CD4-positive, alpha-beta T cell (primary cell): ENCODE measurements around the gene ATP1B4. TPM values are rescaled to one million over a fixed set of nuclear protein-coding genes. Genes with fewer than 3 reads are reported as not detected.

Experiments
- ATAC-seq: fragments of 200-7000 bp; cut with Tn5 transposase; one replicate; pipeline ENCODE4 v1.10.0; 2022; ENCODE audit warnings: mild to moderate bottlenecking; ENCODE audit not compliant: poor library complexity
- CTCF ChIA-PET: fragments of 350-600 bp; sonication (Branson Sonifier 250); formaldehyde crosslinking; loops from one replicate; lab custom pipeline; 2021; ENCODE audit warnings: antibody characterized with exemption, inconsistent platforms; lab: Charles Lee
- POLR2A ChIA-PET: fragments of 350-600 bp; sonication (Branson Sonifier 250); formaldehyde crosslinking; loops from one replicate; lab custom pipeline; 2021; ENCODE audit warnings: antibody characterized with exemption, inconsistent platforms; lab: Charles Lee
- DNase-seq, 14 experiments: peaks; one replicate each; pipeline ENCODE4 v3.0.0-alpha.2; 2013 to 2020; ENCODE audit warnings: mixed read lengths in 2 of 14
- H3K27ac ChIP-seq, 2 donors: one replicate each; pipeline versions ENCODE4 v1.5.1 to v1.7.0; 2013; ENCODE audit warnings: low read length in 2 of 2, low read depth in 1 of 2, mild to moderate bottlenecking in 1 of 2
- H3K27me3 ChIP-seq, 2 experiments: 1 replicate in 1 of 2; 2 replicates in 1 of 2; pipeline versions ENCODE4 v1.6.1 to v1.7.0; 2013; ENCODE audit warnings: low read length in 2 of 2, control low read depth in 1 of 2, mild to moderate bottlenecking in 1 of 2, moderate library complexity in 1 of 2; ENCODE audit not compliant: insufficient read depth in 2 of 2, control insufficient read depth in 1 of 2
- H3K36me3 ChIP-seq: one replicate; pipeline ENCODE4 v1.6.1; 2013; ENCODE audit warnings: low read length, control low read depth; ENCODE audit not compliant: insufficient read depth
- H3K4me1 ChIP-seq: one replicate; pipeline ENCODE4 v1.6.1; 2013; ENCODE audit warnings: low read length, control low read depth; ENCODE audit not compliant: insufficient read depth
- H3K4me3 ChIP-seq: one replicate; pipeline ENCODE4 v1.5.1; 2013; ENCODE audit warnings: mild to moderate bottlenecking, low read length, moderate library complexity
- H3K9me3 ChIP-seq, 2 experiments: 1 replicate in 1 of 2; 2 replicates in 1 of 2; pipeline versions ENCODE4 v1.6.1 to v1.7.0; 2013; ENCODE audit warnings: low read length in 2 of 2, mild to moderate bottlenecking in 2 of 2, control low read depth in 1 of 2, moderate library complexity in 1 of 2; ENCODE audit not compliant: control insufficient read depth in 1 of 2, insufficient read depth in 1 of 2
- H3K27ac Mint-ChIP-seq: one replicate; pipeline ENCODE4 v1.8.0; 2020; ENCODE audit warnings: mixed read lengths
- H3K27me3 Mint-ChIP-seq: one replicate; pipeline ENCODE4 v1.8.0; 2021; ENCODE audit warnings: mixed read lengths
- H3K36me3 Mint-ChIP-seq: one replicate; pipeline ENCODE4 v1.8.0; 2021; ENCODE audit warnings: low read depth, mixed read lengths
- H3K4me1 Mint-ChIP-seq: one replicate; pipeline ENCODE4 v1.8.0; 2021; ENCODE audit warnings: low read depth, mixed read lengths
- H3K4me3 Mint-ChIP-seq: one replicate; pipeline ENCODE4 v1.8.0; 2020; ENCODE audit warnings: mild to moderate bottlenecking, mixed read lengths
- H3K9me3 Mint-ChIP-seq: one replicate; pipeline ENCODE4 v1.8.0; 2020; ENCODE audit warnings: mixed read lengths
- intact Hi-C, 2 experiments: fragments of 100-400 bp; cut with DNase I in 1 of 2; cut with micrococcal nuclease in 1 of 2; formaldehyde crosslinking; loops; one replicate each; pipeline versions ENCODE4 v1.15.1 to v1.9.0; 2023 to 2025; cut with DNase I, micrococcal nuclease
- total RNA-seq, 174 experiments: library from RNA in 2 of 174; stranded (reverse) in 2 of 174; gene quantifications; one replicate each; pipeline ENCODE4 v1.2.3 and lab custom pipeline; 2021 to 2026
- TF ChIP-seq, protein P1 (sequence below): fragments of 200-600 bp; IDR thresholded peaks from one replicate; pipeline ENCODE4 v1.8.0; 2022; ENCODE audit warnings: antibody characterized with exemption, mild to moderate bottlenecking

Gene ATP1B4
- total RNA-seq, 2 experiments from 2014 or later, result not detected

DNA sequence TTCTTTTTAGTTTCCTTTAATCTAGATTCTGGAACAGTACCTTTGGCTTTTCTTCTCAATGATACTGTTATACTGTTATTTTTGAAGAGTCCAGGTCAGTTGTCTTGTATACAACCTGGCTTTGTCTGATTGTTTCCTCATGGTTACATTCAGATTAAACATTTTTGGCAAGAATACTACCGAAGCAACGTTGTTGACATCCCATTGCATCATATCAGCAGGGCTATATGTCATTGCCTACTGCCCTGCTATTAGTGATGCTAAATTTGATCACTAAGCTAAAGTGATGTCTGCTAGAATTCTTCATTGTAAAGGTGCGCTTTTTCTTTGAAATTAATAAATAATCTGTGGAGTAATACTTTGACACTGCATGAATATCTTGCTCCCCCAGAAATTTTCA, 5.8 kb upstream of the ATP1B4 start:
- no peaks in the 10 kb centered on the region for H3K9me3 Mint-ChIP-seq
- TF ChIP-seq, protein P1, sequence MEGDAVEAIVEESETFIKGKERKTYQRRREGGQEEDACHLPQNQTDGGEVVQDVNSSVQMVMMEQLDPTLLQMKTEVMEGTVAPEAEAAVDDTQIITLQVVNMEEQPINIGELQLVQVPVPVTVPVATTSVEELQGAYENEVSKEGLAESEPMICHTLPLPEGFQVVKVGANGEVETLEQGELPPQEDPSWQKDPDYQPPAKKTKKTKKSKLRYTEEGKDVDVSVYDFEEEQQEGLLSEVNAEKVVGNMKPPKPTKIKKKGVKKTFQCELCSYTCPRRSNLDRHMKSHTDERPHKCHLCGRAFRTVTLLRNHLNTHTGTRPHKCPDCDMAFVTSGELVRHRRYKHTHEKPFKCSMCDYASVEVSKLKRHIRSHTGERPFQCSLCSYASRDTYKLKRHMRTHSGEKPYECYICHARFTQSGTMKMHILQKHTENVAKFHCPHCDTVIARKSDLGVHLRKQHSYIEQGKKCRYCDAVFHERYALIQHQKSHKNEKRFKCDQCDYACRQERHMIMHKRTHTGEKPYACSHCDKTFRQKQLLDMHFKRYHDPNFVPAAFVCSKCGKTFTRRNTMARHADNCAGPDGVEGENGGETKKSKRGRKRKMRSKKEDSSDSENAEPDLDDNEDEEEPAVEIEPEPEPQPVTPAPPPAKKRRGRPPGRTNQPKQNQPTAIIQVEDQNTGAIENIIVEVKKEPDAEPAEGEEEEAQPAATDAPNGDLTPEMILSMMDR, result no peak
- intact Hi-C loops, result no loop called here
- DNase-seq, result no peak
- H3K4me1 Mint-ChIP-seq, result no peaks in the 10 kb centered on the region
- H3K27ac Mint-ChIP-seq, result no peak overlapping the region
- no peaks in the 10 kb centered on the region for H3K4me1 ChIP-seq
- H3K36me3 Mint-ChIP-seq, result no peaks in the 10 kb centered on the region
- ATAC-seq, result no peak
- no peaks in the 10 kb centered on the region for H3K36me3 ChIP-seq
- H3K27me3 ChIP-seq, result no peaks in the 10 kb centered on the region
- H3K9me3 ChIP-seq, result no peaks in the 10 kb centered on the region
- H3K4me3 Mint-ChIP-seq, result no peak overlapping the region
- POLR2A ChIA-PET, result no interaction called here
- H3K4me3 ChIP-seq, result no peak overlapping the region
- CTCF ChIA-PET, result interaction anchor here (2.0 kb wide), 1 partner anchor 9 kb away, joined by 5 read pairs; no protein-coding TSS in a partner anchor
- H3K27ac ChIP-seq, result no peak overlapping the region
- H3K27me3 Mint-ChIP-seq, result no peaks in the 10 kb centered on the region

DNA sequence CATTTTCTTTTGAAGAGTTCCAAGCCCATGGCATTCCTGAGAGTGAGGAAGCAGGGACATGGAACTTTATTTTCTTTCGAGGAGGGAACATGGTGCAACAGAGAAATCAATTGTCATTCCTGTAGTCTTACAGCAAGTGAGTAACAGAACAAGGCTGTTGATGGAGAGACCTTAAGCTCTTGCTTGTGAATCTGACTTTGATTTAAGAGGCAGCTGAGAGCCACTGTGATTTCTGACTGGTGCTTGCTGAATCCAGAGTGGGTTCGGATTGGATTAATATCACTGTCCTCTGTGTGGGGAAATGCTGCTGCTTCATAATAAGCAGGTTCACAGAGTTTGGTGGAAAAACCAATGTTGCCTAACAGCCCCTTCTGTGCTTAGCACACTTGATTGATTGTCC, 4.7 kb upstream of the ATP1B4 start:
- Mint-ChIP-seq H3K4me1 (no peaks in the 10 kb centered on the region), H3K9me3 (no peaks in the 10 kb centered on the region), H3K36me3 (no peaks in the 10 kb centered on the region), H3K4me3 (no peak overlapping the region), H3K27me3 (no peaks in the 10 kb centered on the region), H3K27ac (no peak overlapping the region)
- Histone ChIP-seq H3K27ac (no peak overlapping the region), H3K27me3 (no peaks in the 10 kb centered on the region), H3K4me3 (no peak overlapping the region), H3K36me3 (no peaks in the 10 kb centered on the region), H3K4me1 (no peaks in the 10 kb centered on the region), H3K9me3 (no peaks in the 10 kb centered on the region)
- no peak for ATAC-seq
- TF ChIP-seq, protein P1, result no peak
- DNase-seq, result no peak
- intact Hi-C loops, result no loop called here
- ChIA-PET CTCF (interaction anchor here (0.7 kb wide), 1 partner anchor 63 kb away, joined by 4 read pairs; no protein-coding TSS in a partner anchor), POLR2A (no interaction called here)

DNA sequence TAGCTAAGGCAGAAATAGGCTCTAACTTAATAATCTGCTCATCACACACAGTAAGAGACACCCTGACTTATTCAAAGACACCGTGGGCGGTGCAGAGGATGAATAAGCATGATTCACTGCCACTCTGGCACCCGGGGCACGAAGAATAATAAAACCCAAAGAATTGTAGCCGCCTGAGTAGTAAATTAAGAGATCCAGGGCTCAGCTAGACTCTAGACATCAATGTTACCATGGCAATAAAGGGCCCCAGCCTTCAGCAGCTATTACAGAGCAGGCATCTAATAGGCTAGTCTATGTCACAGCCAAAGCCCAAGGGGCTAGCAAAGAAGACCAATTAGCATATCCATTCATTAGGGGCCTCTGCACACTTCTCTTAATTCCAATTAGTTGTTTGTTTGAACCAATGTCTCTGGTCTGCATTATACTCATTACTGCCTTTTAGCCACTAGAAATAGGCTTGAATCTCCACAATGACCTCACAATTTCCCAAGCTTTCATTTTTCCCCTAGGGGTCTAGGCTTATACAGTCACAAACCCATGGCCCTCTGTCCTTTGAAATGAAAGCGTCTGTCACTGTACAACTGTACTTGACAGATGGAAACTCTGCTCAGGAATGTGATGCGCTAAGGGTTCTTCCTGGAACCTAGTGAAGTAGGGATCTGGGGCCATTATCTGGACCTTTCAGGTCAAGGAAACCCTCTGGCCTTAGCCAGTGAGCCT, 3.0 kb upstream of the ATP1B4 start:
- no peak overlapping the region for H3K4me3 ChIP-seq
- no peak for ATAC-seq
- Mint-ChIP-seq H3K27ac (no peak overlapping the region), H3K4me1 (no peaks in the 10 kb centered on the region), H3K4me3 (no peak overlapping the region), H3K9me3 (no peaks in the 10 kb centered on the region), H3K36me3 (no peaks in the 10 kb centered on the region), H3K27me3 (no peaks in the 10 kb centered on the region)
- ChIA-PET POLR2A (no interaction called here), CTCF (no interaction called here)
- no peaks in the 10 kb centered on the region for H3K27me3 ChIP-seq
- TF ChIP-seq, protein P1, result no peak
- no peaks in the 10 kb centered on the region for H3K4me1 ChIP-seq
- no peak for DNase-seq
- H3K9me3 ChIP-seq, result no peaks in the 10 kb centered on the region
- intact Hi-C loops, result no loop called here
- H3K36me3 ChIP-seq, result no peaks in the 10 kb centered on the region
- no peak overlapping the region for H3K27ac ChIP-seq
